Kidney (tissue), 14 donors: ENCODE measurements around the gene NOXO1. TPM values are rescaled to one million over a fixed set of nuclear protein-coding genes. Genes with fewer than 3 reads are reported as not detected.
"Not testable (repeated sequence)": the region's sequence is repeated elsewhere in the genome, so short reads cannot be mapped to it uniquely, and the experiment has no call there.

Experiments
- DNase-seq, 5 donors: peaks; one replicate each; pipeline ENCODE4 v3.0.0-alpha.2; 2013 to 2020
- FAIRE-seq: peaks from 2 replicates; lab custom pipeline; 2012; peaks lifted over from hg19 to GRCh38; lab: Jason Lieb, UNC
- H3K27ac ChIP-seq, 2 donors: one replicate each; pipeline ENCODE4 v1.7.0; 2013; ENCODE audit warnings: low read depth in 2 of 2, low read length in 2 of 2, inconsistent platforms in 1 of 2
- H3K27me3 ChIP-seq: one replicate; pipeline ENCODE4 v1.7.1; 2013; ENCODE audit warnings: low read length, inconsistent platforms; ENCODE audit not compliant: control insufficient read depth, insufficient read depth
- H3K36me3 ChIP-seq, 3 donors: one replicate each; pipeline versions ENCODE4 v1.7.0 to v1.7.1; 2013; ENCODE audit warnings: low read length in 3 of 3, control low read depth in 1 of 3, inconsistent platforms in 1 of 3; ENCODE audit not compliant: insufficient read depth in 3 of 3, control insufficient read depth in 2 of 3
- H3K4me1 ChIP-seq, 3 donors: one replicate each; pipeline versions ENCODE4 v1.7.0 to v1.7.1; 2013; ENCODE audit warnings: low read length in 3 of 3, inconsistent platforms in 1 of 3, low read depth in 1 of 3; ENCODE audit not compliant: control insufficient read depth in 2 of 3, insufficient read depth in 2 of 3
- H3K4me3 ChIP-seq, 3 donors: one replicate each; pipeline versions ENCODE4 v1.7.0 to v1.8.1; 2013; ENCODE audit warnings: low read length in 3 of 3, control low read depth in 1 of 3, inconsistent platforms in 1 of 3
- H3K9ac ChIP-seq, 3 donors: one replicate each; pipeline versions ENCODE4 v1.7.0 to v1.7.1; 2013; ENCODE audit warnings: low read length in 3 of 3, control low read depth in 1 of 3, inconsistent platforms in 1 of 3
- H3K9me3 ChIP-seq, 3 donors: one replicate each; pipeline versions ENCODE4 v1.7.0 to v1.7.1; 2013; ENCODE audit warnings: low read length in 3 of 3, control low read depth in 1 of 3, inconsistent platforms in 1 of 3; ENCODE audit not compliant: control insufficient read depth in 2 of 3, insufficient read depth in 1 of 3
- intact Hi-C: fragments of 100-400 bp; cut with DNase I; formaldehyde crosslinking; loops from one replicate; pipeline ENCODE4 v1.11.1; 2022
- polyA plus RNA-seq: library from polyadenylated mRNA; stranded (reverse); fragments of 350-450 nt; fragmentation: Illumina TruSeq; extraction: RNeasy Lipid Tissue Mini Kit (QIAGEN cat#74804); gene quantifications from one replicate; pipeline ENCODE4 v1.2.3, GENCODE V29; 2014; ENCODE audit warnings: low read depth, low replicate concordance; ENCODE audit not compliant: insufficient read depth
- total RNA-seq: library from RNA; stranded (reverse); fragmentation: NEBNext Ultra II Directional; extraction: Animal tissue kit (Norgen Biotek cat#: 25700); gene quantifications from one replicate; pipeline ENCODE4 v1.2.1, GENCODE V29; 2021
- TF ChIP-seq, protein P1 (sequence below): IDR thresholded peaks from 3 replicates; pipeline ENCODE4 v1.5.1; 2012; ENCODE audit warnings: mild to moderate bottlenecking, moderate library complexity, borderline replicate concordance; ENCODE audit not compliant: insufficient read depth; ENCODE audit errors: extremely low read depth
- donor health status: control.
- donor health status: control.
- donor health status: control.
- donor health status: control.
- donor health status: control.
- donor health status: DM: yes; HTN: yes; CAD: no.
- donor health status: Normal renal cell carcinoma (clear cell type).

NOXO1 gene
- total and polyA plus RNA-seq, 2 donors from 2014 or later = 0.57 to 0.58 TPM

DNA sequence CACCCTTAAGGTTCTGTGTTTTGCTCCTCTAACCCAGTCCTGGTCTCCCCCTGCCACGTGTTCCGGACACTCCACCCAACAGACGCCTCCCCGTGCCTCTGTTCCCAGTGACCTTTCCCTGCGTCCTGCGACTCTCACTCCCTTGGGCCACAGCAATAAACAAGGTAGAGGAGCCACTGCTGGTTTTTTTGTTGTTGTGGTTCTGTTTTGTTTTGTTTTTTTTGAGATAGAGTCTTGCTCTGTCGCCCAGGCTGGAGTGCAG lies 34.6 kb upstream of the NOXO1 start:
- H3K4me1 ChIP-seq = peaks cover 0 to 4% (median 0%) of the 10 kb centered on the region in 3 donors
- no peaks in the 10 kb centered on the region for H3K9me3 ChIP-seq
- intact Hi-C loops = no loop called here
- no peak overlapping the region for H3K9ac ChIP-seq
- H3K36me3 ChIP-seq = no peaks in the 10 kb centered on the region
- FAIRE-seq (no peak), DNase-seq (no peak)
- no peak overlapping the region for H3K4me3 ChIP-seq
- TF ChIP-seq, protein P1, sequence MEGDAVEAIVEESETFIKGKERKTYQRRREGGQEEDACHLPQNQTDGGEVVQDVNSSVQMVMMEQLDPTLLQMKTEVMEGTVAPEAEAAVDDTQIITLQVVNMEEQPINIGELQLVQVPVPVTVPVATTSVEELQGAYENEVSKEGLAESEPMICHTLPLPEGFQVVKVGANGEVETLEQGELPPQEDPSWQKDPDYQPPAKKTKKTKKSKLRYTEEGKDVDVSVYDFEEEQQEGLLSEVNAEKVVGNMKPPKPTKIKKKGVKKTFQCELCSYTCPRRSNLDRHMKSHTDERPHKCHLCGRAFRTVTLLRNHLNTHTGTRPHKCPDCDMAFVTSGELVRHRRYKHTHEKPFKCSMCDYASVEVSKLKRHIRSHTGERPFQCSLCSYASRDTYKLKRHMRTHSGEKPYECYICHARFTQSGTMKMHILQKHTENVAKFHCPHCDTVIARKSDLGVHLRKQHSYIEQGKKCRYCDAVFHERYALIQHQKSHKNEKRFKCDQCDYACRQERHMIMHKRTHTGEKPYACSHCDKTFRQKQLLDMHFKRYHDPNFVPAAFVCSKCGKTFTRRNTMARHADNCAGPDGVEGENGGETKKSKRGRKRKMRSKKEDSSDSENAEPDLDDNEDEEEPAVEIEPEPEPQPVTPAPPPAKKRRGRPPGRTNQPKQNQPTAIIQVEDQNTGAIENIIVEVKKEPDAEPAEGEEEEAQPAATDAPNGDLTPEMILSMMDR = no peak
- no peak overlapping the region for H3K27ac ChIP-seq
- no peaks in the 10 kb centered on the region for H3K27me3 ChIP-seq

DNA sequence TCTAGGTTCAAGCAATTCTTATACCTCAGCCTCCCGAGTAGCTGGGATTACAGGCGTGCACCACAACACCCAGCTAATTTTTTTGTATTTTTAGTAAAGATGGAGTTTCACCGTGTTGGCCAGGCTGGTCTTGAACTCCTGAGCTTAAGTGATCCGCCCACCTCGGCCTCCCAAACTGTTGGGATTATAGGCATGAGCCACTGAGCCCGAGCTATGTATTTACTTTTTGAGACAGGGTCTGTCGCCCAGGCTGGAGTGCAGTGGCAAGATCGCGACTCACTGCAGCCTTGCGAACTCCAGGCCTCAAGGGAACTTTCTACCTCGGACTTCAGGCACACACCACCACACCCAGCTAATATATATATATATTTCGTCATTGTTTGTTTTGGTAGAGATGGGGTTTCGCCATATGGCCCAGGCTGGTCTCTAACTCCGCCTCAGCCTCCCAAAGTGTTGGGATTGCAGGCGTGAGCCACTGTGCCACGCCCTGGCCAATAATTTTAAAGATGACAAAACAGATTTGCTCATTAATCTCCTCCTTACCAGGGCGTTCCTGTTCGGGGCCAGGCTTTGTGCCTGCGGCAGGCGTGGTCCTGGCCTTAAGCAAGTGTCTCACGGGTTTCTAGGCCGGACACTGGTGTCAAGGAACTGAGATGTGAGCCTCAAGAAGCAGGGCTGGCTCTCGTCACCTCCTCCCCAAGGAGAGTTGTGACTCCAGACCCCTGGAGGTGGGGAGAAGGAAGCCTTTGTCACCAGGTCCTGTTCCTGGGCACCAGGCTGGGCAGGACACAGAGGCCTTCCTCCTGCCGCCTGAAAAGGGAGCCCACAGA lies 34.1 kb upstream of the NOXO1 start:
- TF ChIP-seq, protein P1 = no peak
- H3K27me3 ChIP-seq = no peaks in the 10 kb centered on the region
- H3K9ac ChIP-seq = no peak overlapping the region
- H3K27ac ChIP-seq = no peak overlapping the region
- intact Hi-C loops = no loop called here
- FAIRE-seq (no peak), DNase-seq (no peak)
- H3K9me3 ChIP-seq = no peaks in the 10 kb centered on the region
- H3K4me1 ChIP-seq = peaks cover 0 to 7% (median 2%) of the 10 kb centered on the region in 3 donors
- H3K4me3 ChIP-seq = no peak overlapping the region
- no peaks in the 10 kb centered on the region for H3K36me3 ChIP-seq

DNA sequence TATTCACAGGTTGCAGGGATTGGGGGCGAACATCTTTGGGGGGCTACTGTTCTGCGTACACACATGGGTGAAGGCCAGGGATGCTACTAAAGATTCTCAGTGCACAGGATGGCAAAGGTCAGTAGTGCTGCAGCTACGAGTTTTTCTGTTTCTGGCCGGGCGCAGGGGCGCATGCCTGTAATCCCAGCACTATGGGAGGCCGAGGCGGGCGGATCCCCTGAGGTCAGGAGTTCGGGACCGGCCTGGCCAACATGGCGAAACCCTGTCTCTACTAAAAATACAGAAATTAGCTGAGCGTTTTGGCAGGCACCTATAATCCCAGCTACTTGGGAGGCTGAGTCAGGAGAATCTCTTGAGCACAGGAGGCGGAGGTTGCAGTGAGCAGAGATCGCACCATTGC lies 32.3 kb upstream of the NOXO1 start:
- Histone ChIP-seq H3K27ac (no peak overlapping the region), H3K4me1 (peaks cover 1 to 11% (median 3%) of the 10 kb centered on the region in 3 donors), H3K36me3 (no peaks in the 10 kb centered on the region), H3K9ac (no peak overlapping the region), H3K4me3 (no peak overlapping the region), H3K9me3 (no peaks in the 10 kb centered on the region), H3K27me3 (no peaks in the 10 kb centered on the region)
- TF ChIP-seq, protein P1 = no peak
- FAIRE-seq (no peak), DNase-seq (no peak)
- intact Hi-C loops = no loop called here

DNA sequence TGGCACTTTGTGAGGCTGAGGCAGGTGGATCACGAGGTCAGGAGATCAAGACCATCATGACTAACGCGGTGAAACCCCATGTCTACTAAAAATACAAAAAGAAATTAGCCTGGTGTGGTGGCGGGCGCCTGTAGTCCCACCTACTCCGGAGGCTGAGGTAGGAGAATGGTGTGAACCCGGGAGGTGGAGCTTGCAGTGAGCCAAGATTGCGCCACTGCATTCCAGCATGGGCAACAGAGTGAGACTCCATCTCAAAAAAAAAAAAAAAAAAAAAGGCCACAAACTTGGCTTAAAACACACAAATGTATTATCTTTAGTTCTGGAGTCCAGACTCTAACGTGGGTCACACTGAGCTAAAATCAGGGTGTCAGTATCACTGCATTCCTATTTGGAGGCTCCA lies 30.5 kb upstream of the NOXO1 start:
- H3K9ac ChIP-seq, H3K27me3 ChIP-seq, H3K36me3 ChIP-seq, H3K27ac ChIP-seq, H3K4me3 ChIP-seq, H3K9me3 ChIP-seq, DNase-seq, intact Hi-C loops, FAIRE-seq: not testable (repeated sequence)
- H3K4me1 ChIP-seq = peaks cover 3 to 25% (median 3%) of the 10 kb centered on the region in 3 donors
